HepG2 (cell line): ENCODE measurements around the gene TAT. TPM values are rescaled to one million over a fixed set of nuclear protein-coding genes. Genes with fewer than 3 reads are reported as not detected.

ENCODE experiments used
- CSRNP1 ChIP-seq: sonication (generic); formaldehyde crosslinking; IDR thresholded peaks from 2 replicates; pipeline ENCODE4 v1.8.1; 2023; ENCODE audit warnings: mild to moderate bottlenecking, missing genetic modification reagents
- FOXM1 ChIP-seq: sonication (generic); formaldehyde crosslinking; IDR thresholded peaks from 2 replicates; pipeline ENCODE4 v1.5.0; 2020; ENCODE audit warnings: missing genetic modification reagents
- GZF1 ChIP-seq: sonication (generic); formaldehyde crosslinking; IDR thresholded peaks from 2 replicates; pipeline ENCODE4 v1.5.1; 2020; ENCODE audit warnings: mild to moderate bottlenecking, missing genetic modification reagents
- HNF4A ChIP-seq: sonication (generic); formaldehyde crosslinking; IDR thresholded peaks from 2 replicates; pipeline ENCODE4 v1.4.0; 2020; ENCODE audit warnings: missing genetic modification reagents
- KDM6A ChIP-seq: IDR thresholded peaks from 2 replicates; pipeline ENCODE4 v1.6.1; 2016; ENCODE audit warnings: low read depth
- MBNL3 ChIP-seq: fragments of 250-450 bp; sonication (Bioruptor Pico); conservative IDR thresholded peaks from 2 replicates; pipeline ENCODE4 v1.8.0; 2022; ENCODE audit warnings: mild to moderate bottlenecking, inconsistent platforms
- MEIS2 ChIP-seq: sonication (generic); formaldehyde crosslinking; IDR thresholded peaks from 2 replicates; pipeline ENCODE4 v1.9.0; 2021; ENCODE audit warnings: mild to moderate bottlenecking, missing genetic modification reagents
- NCOA1 ChIP-seq: sonication (generic); formaldehyde crosslinking; IDR thresholded peaks from 2 replicates; pipeline ENCODE4 v1.9.0; 2021; ENCODE audit warnings: missing genetic modification reagents
- POLR2A ChIP-seq, 2 experiments: IDR thresholded peaks; 2 replicates each; pipeline ENCODE4 v1.6.1; 2011; ENCODE audit warnings: low read depth in 2 of 2, low read length in 2 of 2, mild to moderate bottlenecking in 1 of 2, moderate library complexity in 1 of 2; ENCODE audit not compliant: insufficient read depth in 1 of 2
- POLR2AphosphoS2 ChIP-seq: IDR thresholded peaks from 2 replicates; pipeline ENCODE4 v1.6.1; 2011; ENCODE audit warnings: low read depth, low read length, improper control_type of control experiment
- TRIM24 ChIP-seq: sonication (generic); formaldehyde crosslinking; IDR thresholded peaks from 2 replicates; pipeline ENCODE4 v1.8.0; 2022; ENCODE audit warnings: mild to moderate bottlenecking, missing genetic modification reagents
- ZEB1 ChIP-seq: IDR thresholded peaks from 2 replicates; pipeline ENCODE4 v1.6.1; 2012; ENCODE audit warnings: mild to moderate bottlenecking, low read depth, inconsistent platforms; ENCODE audit not compliant: insufficient replicate concordance
- ZFYVE20 ChIP-seq: sonication (generic); formaldehyde crosslinking; IDR thresholded peaks from 2 replicates; pipeline ENCODE4 v1.8.0; 2023; ENCODE audit warnings: low read depth, mild to moderate bottlenecking, moderate library complexity, missing genetic modification reagents, borderline replicate concordance
- ZNF468 ChIP-seq: sonication (generic); formaldehyde crosslinking; IDR thresholded peaks from 2 replicates; pipeline ENCODE4 v1.8.0; 2022; ENCODE audit warnings: mild to moderate bottlenecking, moderate library complexity, missing genetic modification reagents
- ZNF546 ChIP-seq: sonication (generic); formaldehyde crosslinking; conservative IDR thresholded peaks from 2 replicates; pipeline ENCODE4 v1.8.1; 2023; ENCODE audit warnings: mild to moderate bottlenecking, missing genetic modification reagents
- ZNF704 ChIP-seq: sonication (generic); formaldehyde crosslinking; IDR thresholded peaks from 2 replicates; pipeline ENCODE4 v1.8.1; 2023; ENCODE audit warnings: mild to moderate bottlenecking, inconsistent platforms, moderate library complexity, missing genetic modification reagents, borderline replicate concordance
- ZNF749 ChIP-seq: sonication (generic); formaldehyde crosslinking; IDR thresholded peaks from 2 replicates; pipeline ENCODE4 v1.8.0; 2022; ENCODE audit warnings: mild to moderate bottlenecking, missing genetic modification reagents, moderate library complexity, borderline replicate concordance
- ZNF761 ChIP-seq: sonication (generic); formaldehyde crosslinking; conservative IDR thresholded peaks from 2 replicates; pipeline ENCODE4 v1.4.0; 2020; ENCODE audit warnings: mild to moderate bottlenecking, missing genetic modification reagents
- ZNF782 ChIP-seq: sonication (generic); formaldehyde crosslinking; IDR thresholded peaks from 2 replicates; pipeline ENCODE4 v1.4.0; 2020; ENCODE audit warnings: missing genetic modification reagents, mild to moderate bottlenecking, borderline replicate concordance
- ZUFSP ChIP-seq: sonication (generic); formaldehyde crosslinking; IDR thresholded peaks from 2 replicates; pipeline ENCODE4 v1.9.0; 2021; ENCODE audit warnings: missing genetic modification reagents, mild to moderate bottlenecking, borderline replicate concordance
- polyA plus RNA-seq, 8 experiments: library from polyadenylated mRNA; depleted of rRNA in 3 of 8; stranded (reverse) in 7 of 8; unstranded in 1 of 8; fragments of >200 nt; fragmentation: Illumina TruSeq in 4 of 8; extraction: Trizol in 4 of 8; gene quantifications; 2 replicates each; pipeline versions ENCODE4 v1.2.1 to v1.2.3, GENCODE V29; 2011 to 2016; ENCODE audit warnings: low read depth in 4 of 8, missing spikeins in 1 of 8, mixed read lengths in 1 of 8; ENCODE audit not compliant: insufficient read depth in 1 of 8
- total RNA-seq, 5 experiments: library from RNA; depleted of rRNA; stranded (reverse); fragments of >200 nt; fragmentation: Illumina TruSeq; extraction: Trizol; gene quantifications; 2 replicates each; pipeline ENCODE4 v1.2.3, GENCODE V29; 2016; ENCODE audit warnings: low read depth in 1 of 5
- TF ChIP-seq, protein P1 (sequence below), 2 experiments: IDR thresholded peaks; 2 replicates each; pipeline ENCODE4 v1.6.1; 2011 to 2012; ENCODE audit warnings: low read length in 2 of 2, borderline replicate concordance in 1 of 2, low read depth in 1 of 2, mild to moderate bottlenecking in 1 of 2, moderate library complexity in 1 of 2
- TF ChIP-seq, protein P2 (sequence below): sonication (generic); formaldehyde crosslinking; IDR thresholded peaks from 2 replicates; pipeline ENCODE4 v1.5.0; 2020; ENCODE audit warnings: mild to moderate bottlenecking, missing genetic modification reagents

The TAT gene
- total and polyA plus RNA-seq, 2 of the 13 experiments (the other 11 are each of a cell fraction or from before 2014, with no cell fraction given), result 1.6 to 5.8 TPM

DNA sequence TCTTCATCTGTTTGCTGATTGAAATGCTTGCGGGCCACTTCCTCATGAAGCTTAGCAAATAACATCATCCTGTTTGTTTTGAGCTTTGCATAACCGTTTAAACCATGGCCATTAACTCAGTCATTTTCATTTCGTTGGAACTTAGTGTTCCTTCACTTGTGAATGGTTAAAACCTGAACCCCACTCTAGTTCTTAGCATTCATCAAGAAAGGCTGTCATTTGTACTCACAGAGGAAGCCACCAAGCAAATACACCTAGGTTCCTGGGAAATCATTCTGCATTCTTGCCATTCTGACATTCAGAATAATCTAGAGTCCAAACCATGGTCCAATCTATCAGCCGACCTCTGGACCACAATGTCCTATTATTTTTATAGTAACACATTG, 8.4 kb upstream of the TAT start (continued):
- TF ChIP-seq ZNF761 (CRISPR knock-in tag) (no peak), ZUFSP (no peak), ZNF704 (CRISPR knock-in tag) (no peak), POLR2AphosphoS2 (no peak), NCOA1 (no peak), ZNF546 (CRISPR knock-in tag) (no peak), ZNF468 (CRISPR knock-in tag) (no peak), ZNF749 (CRISPR knock-in tag) (no peak), ZNF782 (CRISPR knock-in tag) (no peak), CSRNP1 (CRISPR knock-in tag) (peak; percentile 47; the same call in 1 of the 2 replicates), FOXM1 (CRISPR knock-in tag) (no peak), KDM6A (CRISPR knock-in tag) (0 out of 2 replicates have a peak, but pooled peaks have one; percentile 76), GZF1 (CRISPR knock-in tag) (no peak), POLR2A (IDR thresholded peaks at IDR 0.05; ENCODE audit: insufficient read depth in 1 of 2, low read depth in 2 of 2, low read length in 2 of 2) (0 out of 4 replicates have a peak, but pooled peaks of 1 of the 2 experiments have one; percentile 18), HNF4A (CRISPR knock-in tag) (peak; percentile 49), MEIS2 (no peak), ZFYVE20 (no peak), ZEB1 (no peak), TRIM24 (CRISPR knock-in tag) (no peak), MBNL3 (no peak)
- TF ChIP-seq, protein P1, sequence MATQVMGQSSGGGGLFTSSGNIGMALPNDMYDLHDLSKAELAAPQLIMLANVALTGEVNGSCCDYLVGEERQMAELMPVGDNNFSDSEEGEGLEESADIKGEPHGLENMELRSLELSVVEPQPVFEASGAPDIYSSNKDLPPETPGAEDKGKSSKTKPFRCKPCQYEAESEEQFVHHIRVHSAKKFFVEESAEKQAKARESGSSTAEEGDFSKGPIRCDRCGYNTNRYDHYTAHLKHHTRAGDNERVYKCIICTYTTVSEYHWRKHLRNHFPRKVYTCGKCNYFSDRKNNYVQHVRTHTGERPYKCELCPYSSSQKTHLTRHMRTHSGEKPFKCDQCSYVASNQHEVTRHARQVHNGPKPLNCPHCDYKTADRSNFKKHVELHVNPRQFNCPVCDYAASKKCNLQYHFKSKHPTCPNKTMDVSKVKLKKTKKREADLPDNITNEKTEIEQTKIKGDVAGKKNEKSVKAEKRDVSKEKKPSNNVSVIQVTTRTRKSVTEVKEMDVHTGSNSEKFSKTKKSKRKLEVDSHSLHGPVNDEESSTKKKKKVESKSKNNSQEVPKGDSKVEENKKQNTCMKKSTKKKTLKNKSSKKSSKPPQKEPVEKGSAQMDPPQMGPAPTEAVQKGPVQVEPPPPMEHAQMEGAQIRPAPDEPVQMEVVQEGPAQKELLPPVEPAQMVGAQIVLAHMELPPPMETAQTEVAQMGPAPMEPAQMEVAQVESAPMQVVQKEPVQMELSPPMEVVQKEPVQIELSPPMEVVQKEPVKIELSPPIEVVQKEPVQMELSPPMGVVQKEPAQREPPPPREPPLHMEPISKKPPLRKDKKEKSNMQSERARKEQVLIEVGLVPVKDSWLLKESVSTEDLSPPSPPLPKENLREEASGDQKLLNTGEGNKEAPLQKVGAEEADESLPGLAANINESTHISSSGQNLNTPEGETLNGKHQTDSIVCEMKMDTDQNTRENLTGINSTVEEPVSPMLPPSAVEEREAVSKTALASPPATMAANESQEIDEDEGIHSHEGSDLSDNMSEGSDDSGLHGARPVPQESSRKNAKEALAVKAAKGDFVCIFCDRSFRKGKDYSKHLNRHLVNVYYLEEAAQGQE (IDR thresholded peaks at IDR 0.05; ENCODE audit: borderline replicate concordance in 1 of 2, low read depth in 1 of 2, low read length in 2 of 2), result 0 out of 4 replicates have a peak, but pooled peaks of 1 of the 2 experiments have one; percentile 28
- TF ChIP-seq, protein P2, sequence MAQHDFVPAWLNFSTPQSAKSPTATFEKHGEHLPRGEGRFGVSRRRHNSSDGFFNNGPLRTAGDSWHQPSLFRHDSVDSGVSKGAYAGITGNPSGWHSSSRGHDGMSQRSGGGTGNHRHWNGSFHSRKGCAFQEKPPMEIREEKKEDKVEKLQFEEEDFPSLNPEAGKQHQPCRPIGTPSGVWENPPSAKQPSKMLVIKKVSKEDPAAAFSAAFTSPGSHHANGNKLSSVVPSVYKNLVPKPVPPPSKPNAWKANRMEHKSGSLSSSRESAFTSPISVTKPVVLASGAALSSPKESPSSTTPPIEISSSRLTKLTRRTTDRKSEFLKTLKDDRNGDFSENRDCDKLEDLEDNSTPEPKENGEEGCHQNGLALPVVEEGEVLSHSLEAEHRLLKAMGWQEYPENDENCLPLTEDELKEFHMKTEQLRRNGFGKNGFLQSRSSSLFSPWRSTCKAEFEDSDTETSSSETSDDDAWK (CRISPR knock-in tag), result no peak
